Activated CD4-positive, alpha-beta T cell treated with anti-CD3 and anti-CD28 coated beads, Interleukin-2, amount 50 U/mL, for 48 hours (primary cell): ENCODE results near the gene ALDH1B1.

ENCODE experiments used
- DNase-seq, 2 experiments: peaks; one replicate each; pipeline ENCODE4 v3.0.0-alpha.2; 2020

ALDH1B1 gene

GRCh38 chr9:38417003-38417945 lies 24.8 kb downstream of the ALDH1B1 start:
- peak; percentile 60 to 68 for DNase-seq

GRCh38 chr9:38418366-38418765 lies 25.9 kb downstream of the ALDH1B1 start:
- DNase-seq, result no peak

GRCh38 chr9:38419181-38419580 lies 26.7 kb downstream of the ALDH1B1 start:
- DNase-seq, result no peak

- no peak for DNase-seq
Measured at GRCh38 chr9:38421498-38422211, 29.2 kb downstream of the ALDH1B1 start.

GRCh38 chr9:38422555-38423260 lies 30.2 kb downstream of the ALDH1B1 start:
- DNase-seq, result no peak

- no peak for DNase-seq
Measured at GRCh38 chr9:38423273-38423972, 30.9 kb downstream of the ALDH1B1 start.

- DNase-seq, result peak; percentile 17 to 21
Measured at GRCh38 chr9:38423973-38424843, 31.7 kb downstream of the ALDH1B1 start, which contains the start of gene IGFBPL1. IGFBPL1 (minus strand) TSS chr9:38424454; CDS start chr9:38424424, 30 bp downstream.

GRCh38 chr9:38424918-38425317 lies 32.4 kb downstream of the ALDH1B1 start:
- no peak for DNase-seq

- DNase-seq, result no peak
Measured at GRCh38 chr9:38428062-38428461, 35.6 kb downstream of the ALDH1B1 start.

- no peak for DNase-seq
Measured at GRCh38 chr9:38431116-38431515, 38.6 kb downstream of the ALDH1B1 start.

- DNase-seq, result no peak
Measured at GRCh38 chr9:38432922-38433510, 40.5 kb downstream of the ALDH1B1 start.

- DNase-seq, result no peak
Measured at GRCh38 chr9:38434365-38434764, 41.9 kb downstream of the ALDH1B1 start.

GRCh38 chr9:38434853-38435252 lies 42.4 kb downstream of the ALDH1B1 start:
- DNase-seq, result no peak

GRCh38 chr9:38435521-38435920 lies 43.0 kb downstream of the ALDH1B1 start:
- no peak for DNase-seq

GRCh38 chr9:38436708-38437107 lies 44.2 kb downstream of the ALDH1B1 start:
- DNase-seq, result no peak

GRCh38 chr9:38437193-38437823 lies 44.8 kb downstream of the ALDH1B1 start:
- DNase-seq, result no peak

- no peak for DNase-seq
Measured at GRCh38 chr9:38439291-38439915, 46.9 kb downstream of the ALDH1B1 start.

GRCh38 chr9:38439916-38440301 lies 47.4 kb downstream of the ALDH1B1 start:
- no peak for DNase-seq

GRCh38 chr9:38440516-38440915 lies 48.0 kb downstream of the ALDH1B1 start:
- DNase-seq, result no peak
